Activated CD4-positive, alpha-beta T cell treated with anti-CD3 and anti-CD28 coated beads, Interleukin-2, amount 50 U/mL, for 24 hours (primary cell): ENCODE data around the gene RDH12.

Experiments used
- DNase-seq, 2 donors: peaks; one replicate each; pipeline ENCODE4 v3.0.0-alpha.2; 2020; ENCODE audit warnings: low read depth in 1 of 2, low spot score in 1 of 2

RDH12 gene

DNA sequence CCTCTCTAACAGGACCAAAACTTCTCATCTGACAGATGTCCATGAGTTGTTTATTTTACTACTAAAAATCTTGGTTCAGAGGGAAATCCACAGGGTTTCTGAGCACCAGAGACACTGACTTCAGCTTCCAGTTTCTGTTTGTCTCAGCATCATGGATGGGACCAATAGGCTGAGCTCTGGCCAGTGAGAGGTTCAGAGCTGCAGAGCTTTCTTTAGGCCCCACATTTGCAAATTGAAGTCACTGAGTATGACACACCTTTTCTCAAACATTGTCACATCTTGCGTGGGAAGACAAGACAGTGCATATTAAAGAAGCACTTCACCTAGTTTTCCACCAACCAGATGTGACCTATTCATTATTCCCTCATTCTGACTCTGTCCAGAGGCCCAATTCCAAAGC lies 45.2 kb downstream of the RDH12 start:
- DNase-seq, result no peak

DNA sequence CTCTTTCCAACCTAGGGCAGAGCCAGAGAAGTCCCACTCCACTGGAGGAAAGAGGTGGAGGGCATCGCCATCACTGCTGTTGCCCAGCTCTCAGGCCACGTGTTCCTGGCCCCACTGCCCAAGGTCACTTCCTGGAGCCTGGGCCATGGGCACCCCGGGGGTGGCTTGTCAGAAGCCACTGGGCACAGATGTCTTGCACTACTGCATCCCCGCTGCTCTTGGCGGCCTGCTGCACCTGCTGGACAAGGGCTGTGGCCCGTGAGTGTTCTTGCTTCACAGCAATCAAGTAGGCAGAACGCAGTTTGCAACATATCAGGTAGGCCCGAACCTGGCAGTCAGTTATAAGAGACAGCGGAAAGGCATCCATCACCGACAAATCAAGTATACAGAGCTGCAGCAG lies 46.6 kb downstream of the RDH12 start:
- no peak for DNase-seq

DNA sequence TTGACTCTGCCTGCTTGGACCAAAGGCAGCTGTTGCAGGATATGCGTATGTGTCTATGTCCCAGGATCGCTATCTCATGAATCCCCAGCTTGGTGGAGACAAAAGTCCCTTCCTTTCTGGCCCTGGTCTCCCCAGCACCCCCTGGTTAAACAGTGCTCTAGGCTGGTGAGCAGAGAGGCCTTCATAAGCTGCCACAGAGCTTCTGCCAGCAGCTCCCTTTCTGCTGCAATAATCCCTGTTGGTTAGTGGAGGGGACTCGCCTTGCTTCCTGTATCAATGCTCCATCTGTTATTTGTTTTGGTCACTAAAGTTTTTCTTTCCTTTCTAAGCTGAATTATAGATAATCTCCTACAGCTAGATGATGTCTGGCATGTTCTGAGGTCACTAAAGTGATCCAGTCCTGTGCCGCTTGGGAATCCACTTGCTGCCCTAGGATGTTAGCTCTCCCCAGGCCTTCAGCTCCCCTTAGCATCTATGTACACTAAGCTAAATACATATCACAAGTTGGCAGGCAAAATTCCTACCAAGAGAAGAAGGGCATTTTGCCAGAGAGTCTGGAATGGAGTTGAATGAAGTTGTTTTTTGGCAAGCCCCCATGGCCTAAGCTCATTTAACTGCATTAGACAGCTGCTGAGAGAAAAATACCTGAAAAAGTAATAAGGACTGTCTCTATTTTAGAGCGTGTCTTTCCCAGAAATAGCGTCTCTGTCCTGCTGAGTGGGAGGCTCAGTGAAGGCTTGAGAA lies 47.8 kb downstream of the RDH12 start:
- no peak for DNase-seq

DNA sequence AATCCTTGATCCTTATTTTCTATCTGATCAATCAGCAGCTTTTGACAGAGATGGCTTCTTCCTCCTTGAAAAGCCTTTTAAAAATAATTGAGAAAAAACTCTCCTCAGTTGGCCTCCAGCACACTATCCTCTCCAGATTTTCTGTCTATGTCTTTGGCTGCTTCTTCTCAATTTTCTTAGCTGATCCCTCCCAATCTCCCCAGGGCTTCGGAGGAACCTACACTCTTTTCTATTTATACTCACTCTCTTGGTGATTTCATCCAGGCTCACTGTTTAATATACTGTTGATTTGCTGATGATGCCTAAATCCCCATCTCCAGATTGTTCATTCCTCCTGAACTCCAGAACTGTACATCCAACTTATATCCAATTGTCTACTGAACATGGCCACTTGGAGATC lies 54.8 kb downstream of the RDH12 start:
- no peak for DNase-seq

DNA sequence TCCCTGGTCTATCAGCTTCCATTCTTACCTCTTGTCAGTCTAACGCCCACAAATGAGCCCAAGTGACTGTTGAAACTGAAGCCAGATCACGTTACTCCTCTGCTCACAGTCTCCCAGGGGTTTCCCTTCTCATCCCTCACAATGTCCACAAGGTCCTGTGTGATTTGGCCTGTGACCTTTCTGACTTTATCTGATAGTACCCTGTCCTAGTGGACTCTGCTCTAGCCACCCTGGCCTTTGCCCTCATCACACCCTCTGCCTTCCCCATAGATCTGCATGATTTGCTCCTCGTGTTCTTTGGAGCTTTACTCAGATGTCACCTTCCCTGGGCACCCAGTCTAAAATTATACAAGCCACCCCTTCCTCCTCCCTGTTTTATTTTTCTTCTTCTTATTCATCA lies 55.5 kb downstream of the RDH12 start:
- no peak for DNase-seq

DNA sequence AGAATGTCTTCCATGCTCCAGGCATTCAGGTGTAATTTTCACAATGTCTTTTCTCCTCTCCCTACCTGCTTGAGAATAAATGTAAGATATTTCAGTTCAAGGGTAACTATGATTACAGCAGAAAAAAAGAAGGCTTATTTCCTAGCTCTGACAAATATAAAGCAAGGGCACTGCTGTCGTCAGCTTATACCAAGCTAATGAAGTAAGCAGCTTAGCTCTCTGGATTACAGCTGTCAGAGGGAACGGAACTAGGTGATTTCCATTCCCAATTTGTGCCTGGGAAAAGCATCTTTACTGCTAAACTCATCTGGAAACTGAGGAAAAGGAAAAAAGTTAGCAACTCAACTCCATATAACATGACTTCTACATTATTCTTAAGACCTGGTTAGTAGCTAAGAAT lies 58.2 kb downstream of the RDH12 start:
- no peak for DNase-seq

DNA sequence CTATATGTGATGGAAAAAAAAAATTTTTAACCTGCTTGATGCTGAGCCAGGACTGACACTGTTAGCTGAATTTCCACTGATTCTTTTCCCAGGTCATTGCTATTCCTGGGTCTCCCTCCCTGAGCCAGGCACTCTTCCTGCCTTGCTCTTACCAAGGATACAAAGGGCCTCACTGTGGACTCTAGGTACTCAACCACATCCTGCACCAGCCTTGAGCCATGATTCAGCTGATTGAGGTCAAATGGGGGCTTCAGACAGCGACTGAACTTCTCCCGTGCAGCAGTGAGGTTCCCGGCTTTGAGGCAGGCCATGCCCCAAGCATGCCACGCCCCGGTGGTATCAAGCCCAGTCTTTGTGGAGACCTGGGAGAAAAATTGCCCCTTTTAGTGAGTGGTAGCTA lies 60.4 kb downstream of the RDH12 start:
- no peak for DNase-seq

DNA sequence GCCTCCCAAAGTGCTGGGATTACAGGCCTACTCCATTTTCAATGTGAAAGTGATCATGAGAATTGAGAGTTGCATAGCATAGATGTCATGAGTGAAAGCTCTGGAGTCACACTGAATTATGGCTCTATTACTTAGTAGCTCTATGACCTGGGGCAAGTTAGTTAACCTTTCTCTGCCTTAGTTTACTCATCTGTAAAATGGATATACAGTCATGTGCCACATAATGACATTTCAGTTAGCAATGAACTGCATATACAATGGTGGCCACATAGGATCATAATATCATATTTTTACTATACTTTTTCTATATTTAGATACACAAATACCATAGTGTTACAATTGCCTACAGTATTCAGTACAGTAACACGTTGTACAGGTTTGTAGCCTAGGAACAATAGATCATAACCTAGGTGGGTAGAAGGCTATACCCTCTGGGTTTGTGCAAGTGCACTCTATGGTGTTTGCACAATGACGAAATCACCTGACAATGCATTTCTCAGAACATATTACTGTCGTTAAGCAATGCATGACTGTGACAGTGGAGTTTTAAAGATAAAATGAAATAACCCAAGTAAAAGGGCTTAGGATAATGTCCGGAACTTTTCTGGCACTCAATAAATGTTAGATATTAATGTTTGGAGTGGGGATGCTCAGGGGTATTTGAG lies 61.6 kb downstream of the RDH12 start:
- no peak for DNase-seq

DNA sequence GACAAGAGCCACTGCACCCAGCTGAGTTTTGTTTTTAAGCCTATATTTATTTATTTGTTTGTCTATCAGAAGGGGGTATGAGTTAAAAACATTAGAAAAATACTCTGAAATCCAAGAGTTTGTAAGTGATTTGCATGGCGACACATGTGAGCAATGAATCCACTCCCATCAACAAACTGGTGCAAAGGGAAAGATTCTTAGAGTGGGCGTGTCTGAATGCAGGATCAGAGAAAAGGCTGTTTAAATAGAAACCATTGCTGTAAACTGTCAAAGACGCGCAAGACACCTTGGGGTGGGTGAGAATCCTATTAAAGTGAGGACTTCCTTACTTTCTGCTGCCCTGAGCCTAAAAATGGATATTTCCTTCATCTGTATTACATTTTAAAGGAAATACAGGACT lies 62.8 kb downstream of the RDH12 start:
- no peak for DNase-seq

DNA sequence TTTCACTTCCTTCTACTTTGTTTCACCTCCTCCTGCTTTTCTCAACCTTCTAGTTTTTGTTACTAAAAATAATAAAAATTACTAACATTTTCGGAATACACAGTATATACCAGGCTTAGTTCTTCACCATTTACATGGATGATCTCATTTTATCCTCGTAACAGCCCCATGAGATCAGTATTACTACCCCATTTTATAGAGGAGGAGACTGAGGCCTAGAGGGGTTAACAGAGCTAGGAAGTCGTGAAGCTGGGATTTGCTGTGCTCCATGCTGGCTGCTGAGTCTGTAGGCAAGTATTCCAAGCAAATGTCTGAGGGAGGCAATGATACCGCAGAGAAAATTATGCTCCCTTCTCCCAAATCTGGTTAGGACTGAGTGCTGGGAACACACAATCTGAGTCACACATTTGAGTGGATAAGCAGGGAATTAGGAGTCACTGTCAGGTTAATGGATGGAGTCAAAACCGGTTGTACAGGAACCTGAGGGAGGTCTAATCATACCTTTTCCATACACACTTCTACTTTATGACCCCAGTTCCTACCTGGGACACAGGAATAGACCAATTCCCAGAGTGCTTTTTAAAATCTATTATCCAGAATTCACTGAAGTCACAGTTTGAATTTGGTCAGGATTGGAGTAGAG lies 63.6 kb downstream of the RDH12 start:
- DNase-seq, result no peak

DNA sequence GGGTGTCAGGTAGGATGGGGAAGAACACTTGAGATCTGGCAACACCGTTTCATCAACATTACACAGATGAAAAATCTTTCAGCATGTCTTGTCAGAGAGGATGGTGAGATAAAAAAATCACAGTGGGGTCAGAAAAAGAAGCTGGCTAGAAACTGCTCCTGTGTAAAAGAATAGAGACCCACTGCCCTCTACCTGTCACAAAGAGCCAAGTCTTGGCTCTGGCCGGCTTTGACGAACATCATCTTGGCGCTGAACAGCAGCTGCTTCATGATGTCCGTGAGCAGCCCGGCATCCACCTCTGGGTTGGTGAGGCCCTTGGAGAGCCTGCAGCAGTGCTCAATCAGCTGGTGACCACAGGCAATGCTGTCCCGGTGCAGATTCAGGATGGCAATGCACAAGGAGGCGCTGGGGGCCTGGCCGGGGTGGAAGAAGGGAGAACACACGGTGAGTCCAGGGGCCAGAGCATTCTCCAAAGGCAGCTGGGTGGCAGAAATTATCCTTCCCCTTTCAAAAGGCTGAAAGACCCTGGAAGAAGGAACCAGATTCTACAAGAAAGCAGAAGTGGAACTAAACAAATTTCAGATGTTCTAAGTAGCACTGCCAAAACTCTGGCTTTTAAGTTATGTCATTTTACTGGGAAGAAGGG lies 64.5 kb downstream of the RDH12 start:
- no peak for DNase-seq

DNA sequence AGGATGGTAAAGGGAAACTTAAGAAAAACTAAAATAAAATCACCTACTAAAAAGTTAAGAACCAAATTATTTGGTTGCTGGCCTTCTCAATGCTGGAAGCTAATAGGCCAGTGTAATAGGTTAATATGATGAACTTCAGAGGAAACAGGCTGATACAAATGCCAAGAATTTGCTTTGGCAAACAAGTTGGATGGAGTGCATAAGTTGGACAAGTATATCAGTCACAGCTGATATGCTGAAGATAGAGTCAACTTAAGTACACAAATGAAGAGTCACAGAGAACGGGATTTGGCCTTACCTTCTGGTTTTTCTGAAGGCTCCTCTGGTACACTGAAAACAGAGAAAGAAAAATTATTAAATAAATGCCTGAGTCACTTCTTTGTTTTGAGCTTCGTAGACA lies 66.5 kb downstream of the RDH12 start:
- no peak for DNase-seq

DNA sequence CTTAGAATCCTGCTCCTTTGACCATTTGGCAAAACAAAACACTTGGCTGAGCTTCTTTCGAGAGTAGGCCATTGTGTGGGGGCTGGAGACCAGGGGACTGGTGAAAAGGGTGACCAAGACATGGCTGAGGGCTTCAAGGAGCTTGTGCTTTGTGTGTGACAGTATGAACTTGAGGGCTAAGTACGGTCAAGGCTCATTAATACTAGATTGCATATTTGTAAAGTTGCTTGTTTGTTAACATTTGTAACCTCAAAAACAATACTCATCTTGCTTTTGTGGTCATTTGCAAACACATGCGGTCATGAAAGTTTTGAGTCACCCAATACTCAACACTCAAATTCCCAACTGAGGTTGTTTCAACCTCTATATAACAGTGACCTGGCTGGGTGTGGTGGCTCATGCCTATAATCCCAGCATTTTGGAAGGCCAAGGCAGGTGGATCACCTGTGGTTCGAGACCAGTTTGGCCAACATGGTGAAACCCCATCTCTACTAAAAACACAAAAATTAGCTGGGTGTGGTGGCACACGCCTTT lies 72.2 kb downstream of the RDH12 start:
- DNase-seq, result no peak

DNA sequence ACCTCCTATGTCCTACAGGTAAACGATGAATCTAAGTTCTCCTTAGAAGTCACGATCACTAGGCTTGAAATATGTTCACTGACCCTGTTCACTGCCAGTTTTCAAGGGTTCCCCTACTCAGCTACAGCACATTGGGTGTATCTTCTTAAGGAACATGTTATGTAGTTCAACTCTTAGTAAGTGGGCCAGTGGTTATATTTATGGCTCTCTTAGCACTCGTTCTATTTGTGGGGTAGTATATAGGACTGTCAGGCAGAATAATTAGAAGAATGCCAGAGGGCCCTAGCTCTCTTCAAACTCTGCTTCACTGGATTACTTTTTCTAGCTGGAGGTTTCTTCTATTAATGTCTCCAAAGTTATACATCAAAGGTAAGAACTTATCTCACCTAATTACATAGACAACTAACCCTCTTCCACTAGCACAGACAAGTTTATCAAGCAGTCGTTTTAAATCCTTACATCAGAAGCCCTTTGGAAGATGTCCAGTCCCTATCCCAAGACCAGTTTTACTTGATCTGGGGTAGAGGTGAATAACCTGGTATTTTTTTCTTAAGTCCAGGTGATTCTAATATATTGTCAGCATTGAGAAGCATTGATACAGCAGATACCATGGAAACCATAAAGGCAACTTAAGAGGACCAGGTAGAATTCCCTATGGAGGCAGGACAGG lies 75.1 kb downstream of the RDH12 start:
- no peak for DNase-seq

DNA sequence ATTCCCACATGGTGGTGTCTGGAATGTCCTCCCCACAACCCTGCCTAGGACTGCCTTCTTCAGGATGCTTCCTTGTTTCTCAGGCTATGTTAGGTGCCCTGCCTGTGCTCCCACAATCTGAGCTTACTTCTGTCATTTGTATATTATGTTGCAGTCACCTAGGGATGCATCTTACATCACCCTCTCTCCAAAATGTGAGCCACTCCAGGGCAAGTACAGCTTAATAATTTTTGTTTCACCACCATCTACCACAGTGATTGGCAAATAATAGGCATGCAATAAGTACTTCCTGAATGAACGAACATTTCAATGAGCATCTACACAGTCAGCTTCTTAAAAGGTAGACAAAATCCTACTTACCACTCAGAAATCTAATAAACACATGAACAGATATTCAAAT lies 77.1 kb downstream of the RDH12 start:
- DNase-seq, result no peak

DNA sequence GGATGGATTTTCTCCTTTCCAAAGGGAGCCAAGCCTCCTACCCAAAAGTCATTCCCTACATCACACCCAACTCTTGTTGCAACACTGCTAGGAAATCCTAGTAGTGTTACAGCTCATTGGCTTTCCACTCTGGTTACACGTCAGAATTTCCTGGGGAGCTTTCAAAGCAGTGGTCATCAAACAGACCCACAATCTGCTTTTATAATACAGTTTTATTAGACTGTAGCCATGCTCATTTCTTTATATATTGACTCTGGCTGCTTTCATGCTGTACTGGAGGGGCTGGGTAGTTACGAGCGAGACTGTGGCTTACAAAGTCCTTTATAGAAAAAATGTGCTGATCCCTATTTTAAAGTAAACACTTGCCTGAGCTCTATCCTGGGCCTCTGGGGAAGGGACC lies 80.4 kb downstream of the RDH12 start:
- DNase-seq, result no peak
